Sigmoid colon (tissue), 7 donors: ENCODE data around the gene ZC3H10. TPM values are rescaled to one million over a fixed set of nuclear protein-coding genes. Genes with fewer than 3 reads are reported as not detected.
A peak's percentile ranks its signal among the peaks of the same experiment; 100 is the strongest.

ENCODE experiments used
- DNase-seq: peaks from one replicate; pipeline ENCODE4 v3.0.0-alpha.2; 2019
- H3K27ac ChIP-seq, 4 donors: fragments of 200-600 bp; sonication (generic); one replicate each; pipeline ENCODE4 v1.5.1; 2016 to 2019; ENCODE audit warnings: mild to moderate bottlenecking in 1 of 4
- H3K27me3 ChIP-seq, 3 donors: fragments of 200-600 bp; sonication (generic); one replicate each; pipeline ENCODE4 v1.5.1; 2019; ENCODE audit warnings: mild to moderate bottlenecking in 1 of 3
- H3K36me3 ChIP-seq, 4 donors: fragments of 200-600 bp; sonication (generic); one replicate each; pipeline ENCODE4 v1.5.1; 2016 to 2019
- H3K4me1 ChIP-seq, 4 donors: fragments of 200-600 bp; sonication (generic); one replicate each; pipeline ENCODE4 v1.5.1; 2017 to 2019
- H3K4me3 ChIP-seq, 4 donors: fragments of 200-600 bp; sonication (generic); one replicate each; pipeline ENCODE4 v1.5.1; 2017 to 2019; ENCODE audit warnings: mild to moderate bottlenecking in 2 of 4, moderate library complexity in 1 of 4
- H3K9me3 ChIP-seq, 4 donors: fragments of 200-600 bp in 3 of 4; sonication (generic) in 3 of 4; one replicate each; pipeline versions ENCODE4 v1.5.1 to v1.6.1; 2013 to 2019
- CTCF ChIP-seq, 4 experiments: fragments of 450-650 bp in 3 of 4; fragments of 200-600 bp in 1 of 4; IDR thresholded peaks; one replicate each; pipeline ENCODE4 v1.5.1; 2016 to 2019; ENCODE audit warnings: antibody characterized with exemption in 4 of 4, mild to moderate bottlenecking in 3 of 4, moderate library complexity in 2 of 4
- EP300 ChIP-seq, 4 donors: sonication (generic); formaldehyde crosslinking; IDR thresholded peaks; one replicate each; pipeline ENCODE4 v1.6.1; 2017; ENCODE audit warnings: antibody characterized with exemption in 4 of 4
- POLR2A ChIP-seq, 2 donors: fragments of 450-650 bp; IDR thresholded peaks; one replicate each; pipeline ENCODE4 v1.6.1; 2016; ENCODE audit warnings: antibody characterized with exemption in 2 of 2, mild to moderate bottlenecking in 2 of 2, moderate library complexity in 2 of 2
- POLR2AphosphoS5 ChIP-seq, 4 donors: sonication (generic); formaldehyde crosslinking; IDR thresholded peaks; one replicate each; pipeline ENCODE4 v1.6.1; 2017; ENCODE audit warnings: antibody characterized with exemption in 4 of 4
- WGBS, 2 donors: extraction: QIAGEN DNeasy Blood & Tissue Kit; methylation state at CpG; one replicate each; pipeline ENCODE4 v1.1.7; 2013; 5-methylcytosine and 5-hydroxymethylcytosine counted together
- intact Hi-C: fragments of 100-400 bp; cut with DNase I; formaldehyde crosslinking; loops from one replicate; pipeline ENCODE4 v1.15.1; 2023
- polyA plus RNA-seq, 3 donors: library from polyadenylated mRNA; stranded (reverse); fragments of 200-250 nt; gene quantifications; one replicate each; pipeline ENCODE4 v1.2.3, GENCODE V29; 2013
- total RNA-seq, 4 donors: library from RNA; depleted of rRNA; stranded (reverse); fragments of >200 nt; gene quantifications; one replicate each; pipeline ENCODE4 v1.1.0, GENCODE V29; 2016
- donor health status: healthy with polysubstance abuse.
- donor health status: Bipolar disorder and iron deficiency.
- donor health status: healthy.

ZC3H10 gene
- total and polyA plus RNA-seq, 7 donors: 1.2 to 6.9 (median 3.9) TPM

DNA sequence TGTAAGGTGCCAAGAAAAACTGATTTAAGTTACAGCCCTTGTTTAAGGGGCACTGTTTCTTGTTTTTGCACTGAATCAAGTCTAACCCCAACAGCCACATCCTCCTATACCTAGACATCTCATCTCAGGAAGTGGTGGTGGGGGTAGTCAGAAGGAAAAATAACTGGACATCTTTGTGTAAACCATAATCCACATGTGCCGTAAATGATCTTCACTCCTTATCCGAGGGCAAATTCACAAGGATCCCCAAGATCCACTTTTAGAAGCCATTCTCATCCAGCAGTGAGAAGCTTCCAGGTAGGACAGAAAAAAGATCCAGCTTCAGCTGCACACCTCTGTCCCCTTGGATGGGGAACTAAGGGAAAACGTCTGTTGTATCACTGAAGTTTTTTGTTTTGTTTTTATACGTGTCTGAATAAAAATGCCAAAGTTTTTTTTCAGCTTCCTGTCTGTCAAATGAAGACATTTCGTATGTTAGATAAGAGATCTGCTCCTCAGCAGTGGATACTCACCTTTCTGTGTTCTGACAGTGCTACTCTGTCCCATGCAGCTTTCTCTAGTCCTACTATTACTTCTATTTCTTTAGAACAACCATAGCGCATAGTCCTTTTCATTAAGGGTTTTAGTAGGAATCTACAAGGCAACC is 14.9 kb upstream of the ZC3H10 start:
- Histone ChIP-seq H3K9me3 (no peaks in the 10 kb centered on the region), H3K4me3 (peak overlapping the region; percentile 67 to 91 (median 78)), H3K36me3 (peaks cover 8 to 17% (median 12%) of the 10 kb centered on the region in 4 donors), H3K4me1 (peaks cover 0 to 27% (median 21%) of the 10 kb centered on the region in 4 donors), H3K27ac (peak overlapping the region; percentile 84 to 93 (median 86)), H3K27me3 (no peaks in the 10 kb centered on the region)
- intact Hi-C loops: loop anchor here (5.0 kb wide), 1 partner anchor 106 kb away; the partner anchor contains the start of gene SUOX
- 30 to 40% methylated on average over 6 of the region's 6 CpGs for WGBS, 2 donors
- TF ChIP-seq POLR2A (IDR thresholded peaks at IDR 0.05) (no peak), EP300 (IDR thresholded peaks at IDR 0.05) (no peak), POLR2AphosphoS5 (IDR thresholded peaks at IDR 0.05) (no peak), CTCF (IDR thresholded peaks at IDR 0.05) (no peak)
- DNase-seq: no peak

DNA sequence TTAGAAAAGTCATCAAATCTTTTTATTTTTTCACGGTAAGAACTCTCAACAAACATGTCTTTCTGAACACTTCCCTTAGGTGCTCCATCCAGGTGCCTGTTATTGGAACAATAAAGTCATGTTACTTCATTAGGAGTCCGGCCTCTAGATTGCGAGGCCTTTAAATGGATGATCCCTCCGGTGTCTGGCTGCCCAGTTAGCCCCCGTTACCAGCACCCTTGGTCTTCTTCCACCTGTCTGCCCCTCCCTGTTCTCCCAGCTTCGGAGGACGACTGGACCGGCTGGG is 14.3 kb upstream of the ZC3H10 start:
- Histone ChIP-seq H3K4me3 (peak overlapping the region; percentile 67 to 91 (median 78)), H3K27ac (peak overlapping the region; percentile 84 to 93 (median 86)), H3K27me3 (no peaks in the 10 kb centered on the region), H3K4me1 (peaks cover 0 to 27% (median 21%) of the 10 kb centered on the region in 4 donors), H3K36me3 (peaks cover 9 to 23% (median 17%) of the 10 kb centered on the region in 4 donors), H3K9me3 (no peaks in the 10 kb centered on the region)
- intact Hi-C loops: loop anchor here (1.0 to 5.0 kb wide), 3 partner anchors 24 to 106 kb away; partner anchors contain the start of gene SUOX
- no peak for DNase-seq
- WGBS, 2 donors: 1 to 2% methylated on average over 8 of the region's 8 CpGs
- no peak for TF ChIP-seq POLR2AphosphoS5 (IDR thresholded peaks at IDR 0.05)
- no peak for TF ChIP-seq CTCF (IDR thresholded peaks at IDR 0.05)
- TF ChIP-seq POLR2A (IDR thresholded peaks at IDR 0.05): no peak
- no peak for TF ChIP-seq EP300 (IDR thresholded peaks at IDR 0.05)

GRCh38 chr12:56104109-56104814 is 13.8 kb upstream of the ZC3H10 start, which contains the start of gene PA2G4:
TSS of gene PA2G4 (plus strand) at chr12:56104559. CDS start at chr12:56104738, 179 bp downstream.
- WGBS, 2 donors: 0% methylated on average over 60 of the region's 60 CpGs
- Histone ChIP-seq H3K27me3 (no peaks in the 10 kb centered on the region), H3K4me3 (peak within 1 kb of the TSS; percentile 67 to 91 (median 78)), H3K9me3 (no peaks in the 10 kb centered on the region), H3K36me3 (peaks cover 14 to 28% (median 20%) of the 10 kb centered on the region in 4 donors), H3K4me1 (peaks cover 0 to 27% (median 21%) of the 10 kb centered on the region in 4 donors), H3K27ac (peak within 1 kb of the TSS; percentile 84 to 93 (median 86))
- peak; percentile 70 to 87 for TF ChIP-seq POLR2A (IDR thresholded peaks at IDR 0.05)
- TF ChIP-seq CTCF (IDR thresholded peaks at IDR 0.05): no peak
- peak in 1 of 4 donors; percentile 25 for TF ChIP-seq EP300 (IDR thresholded peaks at IDR 0.05)
- TF ChIP-seq POLR2AphosphoS5 (IDR thresholded peaks at IDR 0.05): peak; percentile 69 to 91 (median 83)
- intact Hi-C loops: loop anchor here (1.0 to 5.0 kb wide), 3 partner anchors 25 to 107 kb away; partner anchors contain the start of gene SUOX
- DNase-seq: peak; percentile 99

- peak overlapping the region; percentile 67 to 91 (median 78) for H3K4me3 ChIP-seq
- TF ChIP-seq EP300 (IDR thresholded peaks at IDR 0.05) (no peak), POLR2AphosphoS5 (IDR thresholded peaks at IDR 0.05) (no peak), POLR2A (IDR thresholded peaks at IDR 0.05) (no peak), CTCF (IDR thresholded peaks at IDR 0.05) (no peak)
- intact Hi-C loops: loop anchor here (1.0 to 5.0 kb wide), 3 partner anchors 26 to 108 kb away; partner anchors contain the start of gene SUOX
- 0 to 1% methylated on average over 40 of the region's 40 CpGs for WGBS, 2 donors
- peaks cover 22 to 35% (median 25%) of the 10 kb centered on the region in 4 donors for H3K36me3 ChIP-seq
- peaks cover 0 to 27% (median 21%) of the 10 kb centered on the region in 4 donors for H3K4me1 ChIP-seq
- H3K27me3 ChIP-seq: no peaks in the 10 kb centered on the region
- H3K27ac ChIP-seq: peak overlapping the region; percentile 84 to 93 (median 86)
- DNase-seq: no peak
- no peaks in the 10 kb centered on the region for H3K9me3 ChIP-seq
These were observed 13.1 kb upstream of the ZC3H10 start for GRCh38 chr12:56104815-56105608.
